ENCODE measurements around the gene UVRAG. TPM values are rescaled to one million over a fixed set of nuclear protein-coding genes. Genes with fewer than 3 reads are reported as not detected.

The UVRAG gene
- total and polyA plus RNA-seq, 4 donors: 4.4 to 15.1 (median 10.0) TPM

DNA sequence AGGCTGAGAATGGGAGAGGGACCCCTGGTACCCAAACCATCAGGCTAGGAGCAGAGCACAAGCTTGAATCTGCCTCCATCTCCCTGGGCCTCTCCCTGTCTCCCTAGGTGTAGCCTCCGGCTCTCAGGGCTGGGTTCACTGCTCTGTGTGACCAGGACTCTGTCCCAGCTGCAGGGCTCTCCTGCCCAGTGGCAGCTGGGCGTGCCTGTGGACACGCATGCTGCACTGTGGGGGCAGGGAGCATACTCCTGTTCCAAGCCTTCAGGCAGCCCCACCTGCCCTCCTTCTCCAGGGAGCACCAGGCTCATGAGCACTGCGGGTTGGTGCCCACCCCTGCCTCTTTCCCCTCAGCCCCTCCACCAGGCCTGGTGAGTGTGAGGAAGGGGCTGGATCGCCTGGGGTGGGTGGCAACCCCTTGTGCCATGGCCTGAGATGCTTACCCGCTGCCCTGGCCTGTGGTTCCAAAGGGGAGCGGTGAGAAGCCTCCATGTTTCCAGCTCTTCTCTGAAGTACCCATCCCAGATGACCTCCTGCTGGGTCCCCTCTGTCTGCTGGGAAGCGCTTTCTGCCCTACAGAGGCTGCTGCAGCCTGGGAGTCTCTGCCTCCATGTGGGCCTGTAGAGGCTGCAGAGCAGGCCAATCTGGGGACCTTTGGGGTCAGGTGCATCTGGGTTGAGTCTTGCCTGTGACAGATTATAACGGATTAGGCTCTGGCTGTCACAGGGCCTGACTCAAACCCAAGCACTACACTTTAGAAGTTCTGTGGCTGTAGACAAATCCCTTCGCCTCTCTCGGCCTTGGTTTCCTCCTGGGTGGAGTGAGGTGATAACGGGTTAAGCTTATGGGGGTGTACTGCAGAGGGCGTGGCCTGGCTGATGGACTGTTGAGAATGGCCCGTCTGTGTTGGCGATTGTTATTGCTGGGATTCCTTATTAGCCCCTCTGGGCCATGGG is 347.6 kb downstream of the UVRAG start:
- no peaks in the 10 kb centered on the region for H3K4me1 ChIP-seq (ENCODE audit: control insufficient read depth in 4 of 4, insufficient read depth in 4 of 4, low read length in 3 of 4)
- WGBS: 96% methylated on average over 15 of the region's 15 CpGs
- no peak overlapping the region for H3K27ac ChIP-seq (ENCODE audit: low read depth in 1 of 2, low read length in 2 of 2)
- no peaks in the 10 kb centered on the region for H3K27me3 ChIP-seq (ENCODE audit: control insufficient read depth in 4 of 4, insufficient read depth in 4 of 4, low read length in 3 of 4)
- no peaks in the 10 kb centered on the region for H3K36me3 ChIP-seq (ENCODE audit: control insufficient read depth in 4 of 4, insufficient read depth in 3 of 4, low read depth in 1 of 4, low read length in 3 of 4)
- no peak overlapping the region for H3K4me3 ChIP-seq (ENCODE audit: low read depth in 1 of 3, low read length in 3 of 3)
- no peak for DNase-seq (ENCODE audit: low spot score)
- H3K9ac ChIP-seq (ENCODE audit: low read depth in 1 of 2, low read length in 2 of 2): no peak overlapping the region
- TF ChIP-seq JUND (IDR thresholded peaks at IDR 0.05): no peak
- TF ChIP-seq ATF3 (IDR thresholded peaks at IDR 0.05): no peak
- TF ChIP-seq EGR1 (IDR thresholded peaks at IDR 0.05; ENCODE audit: low read depth in 2 of 2): no peak
- H3K9me3 ChIP-seq (ENCODE audit: control insufficient read depth in 4 of 4, low read length in 3 of 4): no peaks in the 10 kb centered on the region

DNA sequence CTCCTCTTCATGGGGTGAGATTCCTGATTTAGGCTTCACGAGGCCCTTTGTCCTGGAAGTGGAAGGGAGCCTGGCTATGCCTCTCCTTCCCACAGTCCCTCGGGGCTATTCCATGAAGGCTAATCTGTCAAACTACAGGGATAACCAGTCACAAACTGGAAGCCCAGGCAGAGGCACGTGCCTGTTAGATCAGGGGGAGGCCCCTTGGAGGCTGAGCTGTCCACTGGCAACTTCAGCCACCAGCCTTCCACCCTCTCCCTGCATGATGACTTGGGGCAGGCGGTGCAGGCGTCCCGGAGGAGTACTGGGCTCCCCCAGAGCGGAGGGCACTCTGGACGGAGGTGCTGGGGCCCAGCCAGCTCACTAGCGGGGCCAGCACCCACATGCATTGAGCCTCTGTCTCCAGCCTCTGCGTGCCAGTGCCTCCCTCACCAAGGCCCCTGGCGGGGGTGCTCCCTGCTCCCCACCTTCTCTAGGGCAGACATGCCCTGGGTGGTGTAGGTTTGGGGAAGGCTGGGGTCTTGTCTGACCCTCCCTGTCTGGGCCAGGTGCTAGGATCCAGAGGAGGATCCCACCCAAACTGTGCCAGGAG is 348.4 kb downstream of the UVRAG start:
- TF ChIP-seq, protein P1, sequence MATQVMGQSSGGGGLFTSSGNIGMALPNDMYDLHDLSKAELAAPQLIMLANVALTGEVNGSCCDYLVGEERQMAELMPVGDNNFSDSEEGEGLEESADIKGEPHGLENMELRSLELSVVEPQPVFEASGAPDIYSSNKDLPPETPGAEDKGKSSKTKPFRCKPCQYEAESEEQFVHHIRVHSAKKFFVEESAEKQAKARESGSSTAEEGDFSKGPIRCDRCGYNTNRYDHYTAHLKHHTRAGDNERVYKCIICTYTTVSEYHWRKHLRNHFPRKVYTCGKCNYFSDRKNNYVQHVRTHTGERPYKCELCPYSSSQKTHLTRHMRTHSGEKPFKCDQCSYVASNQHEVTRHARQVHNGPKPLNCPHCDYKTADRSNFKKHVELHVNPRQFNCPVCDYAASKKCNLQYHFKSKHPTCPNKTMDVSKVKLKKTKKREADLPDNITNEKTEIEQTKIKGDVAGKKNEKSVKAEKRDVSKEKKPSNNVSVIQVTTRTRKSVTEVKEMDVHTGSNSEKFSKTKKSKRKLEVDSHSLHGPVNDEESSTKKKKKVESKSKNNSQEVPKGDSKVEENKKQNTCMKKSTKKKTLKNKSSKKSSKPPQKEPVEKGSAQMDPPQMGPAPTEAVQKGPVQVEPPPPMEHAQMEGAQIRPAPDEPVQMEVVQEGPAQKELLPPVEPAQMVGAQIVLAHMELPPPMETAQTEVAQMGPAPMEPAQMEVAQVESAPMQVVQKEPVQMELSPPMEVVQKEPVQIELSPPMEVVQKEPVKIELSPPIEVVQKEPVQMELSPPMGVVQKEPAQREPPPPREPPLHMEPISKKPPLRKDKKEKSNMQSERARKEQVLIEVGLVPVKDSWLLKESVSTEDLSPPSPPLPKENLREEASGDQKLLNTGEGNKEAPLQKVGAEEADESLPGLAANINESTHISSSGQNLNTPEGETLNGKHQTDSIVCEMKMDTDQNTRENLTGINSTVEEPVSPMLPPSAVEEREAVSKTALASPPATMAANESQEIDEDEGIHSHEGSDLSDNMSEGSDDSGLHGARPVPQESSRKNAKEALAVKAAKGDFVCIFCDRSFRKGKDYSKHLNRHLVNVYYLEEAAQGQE (IDR thresholded peaks at IDR 0.05): no peak
- TF ChIP-seq, protein P2, sequence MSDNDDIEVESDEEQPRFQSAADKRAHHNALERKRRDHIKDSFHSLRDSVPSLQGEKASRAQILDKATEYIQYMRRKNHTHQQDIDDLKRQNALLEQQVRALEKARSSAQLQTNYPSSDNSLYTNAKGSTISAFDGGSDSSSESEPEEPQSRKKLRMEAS (IDR thresholded peaks at IDR 0.05): no peak
- TF ChIP-seq RAD21 (IDR thresholded peaks at IDR 0.05) (no peak), YY1 (IDR thresholded peaks at IDR 0.05) (no peak), GABPA (IDR thresholded peaks at IDR 0.05 in 1 of 2, conservative IDR thresholded peaks at IDR 0.05 in 1 of 2) (no peak), SP1 (IDR thresholded peaks at IDR 0.05) (no peak), ATF3 (IDR thresholded peaks at IDR 0.05) (no peak), NR2F2 (IDR thresholded peaks at IDR 0.05) (no peak), EGR1 (IDR thresholded peaks at IDR 0.05; ENCODE audit: low read depth in 2 of 2) (no peak), FOXA2 (IDR thresholded peaks at IDR 0.05) (no peak), RXRA (IDR thresholded peaks at IDR 0.05) (no peak), FOXA1 (IDR thresholded peaks at IDR 0.05) (no peak), HNF4G (IDR thresholded peaks at IDR 0.05) (no peak), ZBTB33 (IDR thresholded peaks at IDR 0.05) (no peak), HNF4A (conservative IDR thresholded peaks at IDR 0.05) (no peak), CTCF (IDR thresholded peaks at IDR 0.05; ENCODE audit: low read depth, low read length, missing input control) (no peak), JUND (IDR thresholded peaks at IDR 0.05) (no peak), TAF1 (conservative IDR thresholded peaks at IDR 0.05) (no peak)
- no peaks in the 10 kb centered on the region for H3K9me3 ChIP-seq (ENCODE audit: control insufficient read depth in 4 of 4, low read length in 3 of 4)
- 95% methylated on average over 11 of the region's 11 CpGs for WGBS
- no peak for DNase-seq (ENCODE audit: low spot score)
- H3K4me3 ChIP-seq (ENCODE audit: low read depth in 1 of 3, low read length in 3 of 3): no peak overlapping the region
- no peaks in the 10 kb centered on the region for H3K27me3 ChIP-seq (ENCODE audit: control insufficient read depth in 4 of 4, insufficient read depth in 4 of 4, low read length in 3 of 4)
- no peak overlapping the region for H3K27ac ChIP-seq (ENCODE audit: low read depth in 1 of 2, low read length in 2 of 2)
- no peaks in the 10 kb centered on the region for H3K36me3 ChIP-seq (ENCODE audit: control insufficient read depth in 4 of 4, insufficient read depth in 3 of 4, low read depth in 1 of 4, low read length in 3 of 4)
- H3K9ac ChIP-seq (ENCODE audit: low read depth in 1 of 2, low read length in 2 of 2): no peak overlapping the region
- H3K4me1 ChIP-seq (ENCODE audit: control insufficient read depth in 4 of 4, insufficient read depth in 4 of 4, low read length in 3 of 4): no peaks in the 10 kb centered on the region
